ENCODE results near the gene GRHL1. TPM values are rescaled to one million over a fixed set of nuclear protein-coding genes. Genes with fewer than 3 reads are reported as not detected.
A peak's percentile ranks its signal among the peaks of the same experiment; 100 is the strongest.

Gene GRHL1
- total RNA-seq, 1 donor from 2014 or later = 1.5 TPM

DNA sequence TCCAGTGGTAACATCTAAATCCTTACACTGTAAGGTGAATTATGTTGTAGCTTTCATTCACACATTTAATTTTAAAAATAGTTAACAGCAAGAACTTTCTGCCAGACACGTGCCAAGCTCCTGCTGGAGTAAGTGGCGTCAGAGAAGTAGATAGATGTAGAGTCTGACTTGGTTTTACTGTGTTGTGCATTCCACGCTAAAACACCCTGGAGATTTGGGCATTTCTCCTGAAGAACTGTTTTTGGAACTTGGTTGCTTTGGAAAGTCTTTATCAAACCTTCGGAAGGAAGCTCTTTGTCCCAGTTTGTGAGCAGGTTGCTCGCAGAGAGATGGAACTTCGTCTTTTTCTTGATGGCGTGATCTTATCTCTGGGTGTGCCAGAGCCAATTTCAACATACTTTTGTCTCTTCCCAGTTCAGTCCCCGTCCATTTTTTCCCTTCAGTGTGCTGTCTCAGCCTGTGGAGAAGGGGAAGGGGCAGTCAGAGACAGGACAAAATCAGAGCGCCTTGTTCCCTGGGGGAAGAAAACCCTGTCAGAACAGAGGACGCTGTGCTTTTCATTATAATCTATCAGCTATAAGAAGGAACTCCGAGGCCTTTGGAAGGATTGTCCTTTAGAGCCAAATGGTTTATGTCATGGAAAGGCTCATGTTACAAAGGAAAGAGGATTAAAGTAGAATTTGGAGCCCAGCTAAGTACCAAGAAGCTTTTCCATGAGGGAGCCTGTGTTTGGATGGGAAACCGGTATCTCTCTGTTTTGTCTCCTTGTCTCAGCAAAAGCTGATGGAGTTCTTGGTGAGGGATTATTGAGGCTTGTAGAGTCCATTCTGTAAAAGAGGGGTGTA lies 18.9 kb downstream of the GRHL1 start:
- no peak for DNase-seq (ENCODE audit: low spot score)
- no peak for ATAC-seq
- intact Hi-C loops (cut with DNase I) = no loop called here

DNA sequence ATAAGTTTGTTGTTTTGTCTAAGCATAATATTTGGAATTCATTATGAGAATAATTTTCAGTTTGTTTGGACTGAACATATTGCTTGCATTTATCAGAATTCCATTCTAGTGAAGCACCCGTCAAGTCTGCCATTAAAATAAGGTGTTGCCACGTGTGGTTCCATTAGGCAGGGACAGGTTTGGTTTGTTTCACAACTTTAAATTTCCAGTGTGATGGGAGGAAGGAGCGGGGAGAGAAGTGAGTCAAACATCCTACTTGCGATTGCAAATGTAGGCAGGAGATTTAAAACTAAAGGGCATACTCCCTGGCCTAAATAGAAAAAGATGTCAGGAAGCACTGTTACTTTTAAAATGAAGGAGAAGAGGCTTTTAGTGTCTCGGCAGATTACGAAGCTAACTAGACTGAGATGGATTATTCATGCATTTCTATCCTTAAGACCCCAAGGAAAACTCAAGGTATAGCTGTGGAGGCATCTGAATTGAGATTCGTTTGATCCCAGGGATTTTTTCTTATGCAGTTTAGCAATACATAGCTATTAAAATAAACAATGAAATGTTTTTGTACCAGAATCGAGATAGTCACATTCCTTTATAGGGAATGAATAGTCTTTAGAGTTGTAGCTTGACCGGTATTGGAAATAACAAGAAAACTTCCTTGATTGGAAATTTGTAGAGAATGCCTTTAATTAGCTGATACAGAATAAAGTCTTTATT lies 19.8 kb downstream of the GRHL1 start:
- DNase-seq (ENCODE audit: low spot score) = no peak
- ATAC-seq = no peak
- intact Hi-C loops (cut with DNase I) = no loop called here

DNA sequence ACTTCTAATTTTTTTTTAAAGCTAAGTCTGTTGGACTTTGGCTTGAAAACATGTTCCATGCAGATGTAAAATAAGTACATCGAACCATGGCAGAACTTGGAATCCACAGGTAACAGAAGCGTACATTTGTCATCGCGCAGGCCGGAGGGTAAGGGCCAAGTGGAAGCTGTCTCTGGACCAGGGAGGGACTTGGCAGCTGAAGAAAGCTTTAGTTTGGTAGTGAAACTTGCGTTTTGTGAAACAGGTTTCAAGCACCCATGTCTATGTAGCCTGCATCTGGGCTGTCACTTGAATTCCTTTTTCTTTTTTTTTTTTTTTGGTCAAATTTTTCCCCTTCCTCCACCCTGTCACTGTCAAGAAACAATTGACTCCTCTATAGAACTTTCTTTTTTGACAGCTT lies 20.4 kb downstream of the GRHL1 start:
- no peak for DNase-seq (ENCODE audit: low spot score)
- intact Hi-C loops (cut with DNase I) = no loop called here
- ATAC-seq = no peak

DNA sequence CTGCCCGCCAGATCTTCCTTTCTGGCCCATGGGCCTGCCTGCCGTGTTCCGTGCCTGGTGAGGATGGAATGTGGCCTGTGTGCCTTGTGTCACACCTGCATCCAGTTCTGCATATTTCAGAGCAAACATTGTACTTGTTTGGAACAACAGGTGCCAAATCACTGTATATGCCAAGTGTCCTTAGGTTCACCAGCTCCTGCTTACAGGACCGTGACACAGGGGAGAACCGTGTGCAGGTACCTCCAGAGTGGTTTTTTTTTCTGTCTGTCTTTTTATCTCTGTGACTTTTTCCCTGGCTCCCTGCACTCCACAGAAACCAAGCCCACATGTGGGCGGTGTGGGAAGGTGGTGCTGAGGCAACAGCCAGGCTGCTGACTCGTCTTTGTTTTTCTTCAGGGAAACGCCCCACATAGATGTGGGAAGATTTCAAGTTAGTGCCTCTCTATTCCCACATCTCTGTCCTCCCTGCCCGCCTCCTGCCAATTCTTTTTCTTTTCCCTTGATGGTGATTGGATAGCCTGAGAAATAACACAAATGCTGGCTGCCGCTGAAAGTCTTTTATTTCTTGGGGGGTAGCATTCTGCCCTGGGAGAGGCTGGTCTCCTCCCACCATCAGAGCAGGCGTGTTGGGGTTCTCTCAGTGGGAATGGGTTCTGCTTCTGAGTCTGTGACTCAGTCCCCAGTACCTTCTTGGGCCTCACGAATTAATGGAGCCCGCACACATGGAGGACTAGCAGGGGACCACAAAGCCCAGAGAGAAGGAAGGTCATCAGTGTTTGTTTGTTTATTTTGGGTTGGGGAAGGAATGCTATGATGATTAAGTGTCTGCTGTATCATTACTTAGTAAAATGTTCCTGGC lies 21.4 kb downstream of the GRHL1 start:
- ATAC-seq = peak; percentile 90
- intact Hi-C loops (cut with DNase I) = no loop called here

DNA sequence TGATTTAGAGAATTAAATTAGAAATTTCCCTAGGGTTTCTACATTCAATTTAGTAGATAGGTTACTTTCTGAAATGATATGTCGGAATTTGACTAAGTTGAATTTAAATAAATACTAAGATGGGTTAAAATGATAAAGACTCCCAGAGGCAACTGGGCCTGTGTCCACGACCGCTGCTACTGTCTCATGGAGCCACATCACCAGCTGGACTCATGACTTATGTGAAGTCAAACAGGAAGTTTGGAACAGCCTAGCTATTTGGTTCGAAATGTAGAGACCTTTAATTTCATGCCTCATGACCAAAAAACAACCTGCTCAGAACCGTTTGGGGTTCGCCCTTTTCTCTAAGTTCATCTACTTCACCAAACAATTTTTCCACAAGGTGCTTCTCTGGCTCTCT lies 22.2 kb downstream of the GRHL1 start:
- DNase-seq (ENCODE audit: low spot score) (no peak), ATAC-seq (no peak)
- intact Hi-C loops (cut with DNase I) = no loop called here

More for the DNA sequence above, 21.4 kb downstream of the GRHL1 start:
- DNase-seq (ENCODE audit: low spot score) = no peak

DNA sequence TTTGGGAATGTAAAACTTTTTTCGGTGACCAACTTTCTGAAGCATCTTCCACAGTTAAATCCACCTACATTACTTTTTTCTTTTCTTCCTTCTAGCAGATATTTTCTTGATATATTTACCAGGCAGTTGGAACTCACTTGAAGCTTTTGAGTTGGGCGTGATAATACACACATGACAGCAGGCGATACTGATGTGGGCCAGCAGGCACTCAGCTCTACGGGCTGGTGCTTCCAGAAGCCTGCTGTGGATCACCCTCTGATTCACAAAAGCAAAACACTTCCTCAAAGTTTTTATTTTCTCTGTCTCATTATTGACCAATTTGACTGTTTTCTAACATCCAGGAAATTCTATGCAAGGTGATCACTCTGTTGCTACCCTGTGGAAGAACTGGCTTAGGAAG lies 22.9 kb downstream of the GRHL1 start:
- intact Hi-C loops (cut with DNase I) = no loop called here
- ATAC-seq = no peak
- DNase-seq (ENCODE audit: low spot score) = no peak

DNA sequence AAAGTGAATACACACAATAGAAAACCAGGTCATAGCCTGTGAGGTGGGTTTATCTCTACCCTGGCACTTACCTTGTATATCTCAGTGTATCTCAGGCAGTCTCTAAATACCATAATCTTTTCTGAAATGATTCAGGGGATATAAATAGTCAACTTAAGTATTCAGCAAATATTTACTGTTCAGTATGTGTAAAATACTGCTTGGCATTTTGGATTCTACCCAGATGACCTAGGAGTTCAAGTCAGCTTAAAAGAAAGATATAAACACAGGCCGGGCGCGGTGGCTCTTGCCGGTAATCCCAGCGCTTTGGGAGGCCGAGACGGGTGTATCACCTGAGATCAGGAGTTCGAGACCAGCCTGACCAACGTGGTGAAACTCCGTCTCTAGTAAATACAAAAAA lies 23.8 kb downstream of the GRHL1 start:
- ATAC-seq (no peak), DNase-seq (ENCODE audit: low spot score) (no peak)
- intact Hi-C loops (cut with DNase I) = no loop called here

DNA sequence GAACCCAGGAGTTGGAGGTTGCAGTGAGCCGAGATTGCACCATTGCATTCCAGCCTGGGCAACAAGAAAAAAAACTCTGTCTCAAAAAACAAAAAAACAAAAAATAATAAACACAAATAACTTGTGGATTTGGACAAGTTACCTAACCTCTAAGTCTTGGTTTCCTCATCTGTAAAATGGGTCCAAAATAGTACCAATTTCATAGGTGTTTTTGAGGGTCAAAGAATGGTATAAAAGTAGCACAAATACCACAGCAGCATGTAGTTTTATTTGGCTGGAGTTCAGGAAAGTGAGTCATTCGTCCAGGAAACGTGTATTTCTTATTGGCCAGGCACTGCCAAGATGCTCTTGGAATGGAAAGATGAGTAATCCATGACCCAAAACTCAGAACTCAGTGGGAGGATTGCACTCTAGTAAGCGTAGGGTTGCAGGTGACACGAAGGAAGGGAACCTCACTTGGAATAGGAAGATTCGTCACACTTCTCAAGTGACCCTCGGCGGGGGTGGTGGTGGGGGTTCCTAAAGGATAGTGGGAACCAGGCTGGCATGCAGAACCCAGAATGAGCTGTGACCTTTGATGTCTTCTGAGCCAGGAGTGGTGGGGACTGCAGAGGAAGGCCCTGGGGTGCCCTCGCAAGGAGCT lies 24.4 kb downstream of the GRHL1 start:
- intact Hi-C loops (cut with DNase I) = no loop called here
- DNase-seq (ENCODE audit: low spot score) (no peak), ATAC-seq (peak; percentile 57)

DNA sequence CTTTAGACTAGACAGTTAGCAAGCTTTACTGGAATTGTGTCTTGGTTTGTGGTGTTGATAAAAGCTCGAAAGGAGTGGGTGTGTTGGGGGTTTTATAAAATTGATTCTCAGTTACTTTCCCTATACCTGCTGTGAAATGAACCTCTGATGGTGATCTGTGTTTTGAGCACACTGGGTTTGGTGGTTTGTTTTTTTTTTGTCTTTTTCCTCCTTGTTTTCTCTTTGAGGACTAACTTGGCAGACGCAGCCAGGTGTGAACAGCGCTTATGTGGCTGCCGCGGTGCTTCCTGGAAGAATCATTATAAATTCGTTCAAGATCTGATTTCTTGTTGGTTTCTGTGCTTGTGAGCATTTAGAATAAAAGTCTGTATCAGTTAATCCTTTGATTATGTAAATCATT lies 28.5 kb downstream of the GRHL1 start:
- DNase-seq (ENCODE audit: low spot score) (no peak), ATAC-seq (no peak)
- intact Hi-C loops (cut with DNase I) = loop anchor here (10.0 kb wide), 1 partner anchor 75 kb away; no protein-coding TSS in a partner anchor

DNA sequence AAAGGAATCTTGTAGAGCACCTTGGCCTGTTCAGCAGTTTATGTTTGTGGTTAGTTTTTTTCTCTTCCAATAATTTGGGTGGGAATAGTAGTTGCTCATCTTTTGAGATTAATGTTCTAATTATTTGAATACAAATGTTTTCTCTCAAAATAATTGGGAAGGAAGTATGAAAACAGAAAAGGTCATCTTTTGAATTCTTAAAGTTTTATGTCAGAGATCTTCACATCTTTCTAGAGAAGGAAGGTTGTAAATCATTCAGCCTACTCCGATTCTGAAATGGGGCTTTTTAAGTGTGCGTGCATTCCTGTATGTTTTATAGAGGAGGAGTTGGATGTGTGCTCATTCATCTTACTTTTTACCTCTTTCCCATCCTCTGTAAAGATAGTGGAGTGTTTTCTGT lies 29.0 kb downstream of the GRHL1 start:
- no peak for DNase-seq (ENCODE audit: low spot score)
- intact Hi-C loops (cut with DNase I) = loop anchor here (10.0 kb wide), 1 partner anchor 74 kb away; no protein-coding TSS in a partner anchor
- no peak for ATAC-seq

DNA sequence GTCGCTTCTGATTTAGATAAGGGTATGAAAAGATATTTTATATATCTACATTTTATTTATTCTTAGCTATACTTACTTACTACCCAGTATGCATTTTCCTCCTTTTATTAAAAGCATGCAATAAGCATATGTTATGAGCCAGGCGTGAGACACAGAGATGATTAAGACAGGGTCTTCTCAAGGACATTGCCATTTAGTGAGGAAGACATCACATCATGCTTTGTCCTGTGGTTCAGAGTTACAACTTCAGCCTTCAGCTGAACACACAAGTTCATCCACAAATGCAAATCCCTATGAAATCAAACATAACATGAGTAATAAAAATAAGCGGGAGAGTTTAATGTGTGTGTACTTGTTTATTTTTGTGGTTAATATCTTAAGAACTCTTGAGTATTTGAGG lies 30.2 kb downstream of the GRHL1 start:
- no peak for ATAC-seq
- no peak for DNase-seq (ENCODE audit: low spot score)
- intact Hi-C loops (cut with DNase I) = loop anchor here (10.0 kb wide), 1 partner anchor 73 kb away; no protein-coding TSS in a partner anchor

DNA sequence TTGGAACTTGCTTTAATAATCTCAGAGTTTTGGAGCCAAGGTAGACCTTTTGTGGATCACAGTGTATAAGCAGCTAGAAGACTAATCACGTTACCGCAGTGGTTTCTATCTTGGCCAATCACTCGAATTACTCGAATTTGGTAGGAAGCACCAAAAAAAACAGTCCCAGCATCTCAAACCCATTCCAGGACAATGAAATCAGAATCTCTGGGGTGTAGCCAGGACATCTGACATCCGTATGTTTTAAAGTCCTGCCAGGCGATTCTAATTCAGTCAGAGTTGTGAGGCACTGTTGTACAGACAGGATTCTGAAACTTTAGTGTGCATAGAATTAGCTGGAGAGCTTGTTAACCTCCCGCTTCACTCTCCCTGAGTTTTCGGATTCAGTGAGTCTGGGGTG lies 30.8 kb downstream of the GRHL1 start:
- DNase-seq (ENCODE audit: low spot score) (no peak), ATAC-seq (peak; percentile 81)
- intact Hi-C loops (cut with DNase I) = loop anchor here (10.0 kb wide), 1 partner anchor 73 kb away; no protein-coding TSS in a partner anchor

DNA sequence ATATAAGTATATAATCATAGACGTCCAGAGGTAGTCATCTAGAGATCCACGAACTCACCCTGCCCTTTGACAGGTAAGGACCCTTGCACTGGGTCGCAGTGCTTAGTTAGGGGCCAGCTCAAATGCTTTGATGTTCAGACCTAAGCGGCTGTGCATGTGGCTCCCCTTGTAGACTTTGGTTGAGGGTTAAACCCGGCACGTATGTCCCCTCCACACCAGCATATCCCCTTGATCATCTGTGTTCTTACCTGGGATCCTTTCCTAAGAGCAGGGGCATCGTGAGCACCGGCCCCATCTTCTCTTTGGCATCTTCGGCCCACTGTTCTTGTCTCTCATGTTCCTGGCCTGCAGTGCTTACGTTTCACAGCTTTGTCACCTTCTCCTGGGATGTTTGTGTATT lies 31.4 kb downstream of the GRHL1 start:
- intact Hi-C loops (cut with DNase I) = loop anchor here (10.0 kb wide), 1 partner anchor 72 kb away; no protein-coding TSS in a partner anchor
- ATAC-seq = no peak
- no peak for DNase-seq (ENCODE audit: low spot score)

DNA sequence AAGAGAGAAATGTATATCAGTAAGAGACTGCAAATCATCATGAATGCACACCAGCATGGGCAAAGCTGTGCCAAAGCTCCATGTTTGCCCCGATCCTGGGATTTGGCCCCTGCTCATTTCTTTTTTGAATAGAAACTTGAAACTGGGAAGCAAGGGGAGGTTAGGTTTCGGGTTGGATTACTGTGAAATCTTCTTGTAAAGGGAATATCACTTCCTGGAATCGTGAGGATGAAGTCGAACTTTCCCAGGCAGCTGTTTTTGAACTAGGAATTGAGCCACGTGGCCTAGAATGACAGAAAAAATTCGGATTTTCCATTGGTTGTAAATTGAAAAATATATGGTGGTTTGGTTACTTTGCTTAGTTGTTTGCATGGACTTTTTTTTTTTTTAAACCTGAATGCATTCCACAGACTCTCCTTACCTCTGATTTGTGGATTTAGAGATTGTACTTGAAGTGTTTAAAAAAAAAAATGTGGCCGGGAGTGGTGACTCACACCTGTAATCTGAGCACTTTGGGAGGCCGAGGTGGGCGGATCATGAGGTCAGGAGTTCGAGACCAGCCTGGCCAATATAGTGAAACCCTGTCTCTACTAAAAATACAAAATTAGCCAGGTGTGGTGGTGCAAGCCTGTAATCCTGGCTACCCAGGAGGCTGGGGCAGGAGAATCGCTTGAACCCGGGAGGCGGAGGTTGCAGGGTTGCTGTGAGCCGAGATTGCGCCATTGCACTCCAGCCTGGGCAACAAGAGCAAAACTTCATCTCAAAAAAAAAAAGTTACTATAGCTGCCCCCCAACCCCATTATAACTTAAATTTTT lies 32.1 kb downstream of the GRHL1 start:
- intact Hi-C loops (cut with DNase I) = loop anchor here (10.0 kb wide), 1 partner anchor 71 kb away; no protein-coding TSS in a partner anchor
- DNase-seq (ENCODE audit: low spot score) (no peak), ATAC-seq (peak; percentile 54)

DNA sequence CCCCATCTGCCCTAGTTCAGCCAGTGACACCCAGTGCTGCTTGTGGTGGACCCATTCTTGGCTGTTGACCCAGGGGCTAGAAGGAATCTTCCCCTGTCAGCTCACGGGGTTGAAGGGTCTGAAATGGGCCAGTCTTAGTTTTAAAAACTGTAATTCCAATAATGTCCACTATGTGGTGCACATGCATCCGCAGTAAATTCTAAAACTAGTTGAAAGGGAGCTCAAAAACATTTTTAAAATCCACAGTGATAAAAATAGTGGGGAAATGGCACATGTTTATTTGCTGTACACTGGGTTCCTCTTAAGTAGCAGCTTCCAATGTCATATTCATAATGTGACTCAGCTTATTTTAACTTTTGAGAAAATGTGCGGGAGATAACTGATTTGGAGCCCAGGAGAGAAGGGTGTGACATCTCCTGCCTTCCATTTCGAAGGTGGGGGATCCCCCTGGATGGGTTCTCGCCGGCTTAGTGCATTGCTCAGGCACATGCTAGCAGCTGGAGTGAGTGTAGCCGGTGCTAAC lies 32.8 kb downstream of the GRHL1 start:
- DNase-seq (ENCODE audit: low spot score) (no peak), ATAC-seq (peak; percentile 62)
- intact Hi-C loops (cut with DNase I) = loop anchor here (10.0 kb wide), 1 partner anchor 71 kb away; no protein-coding TSS in a partner anchor

DNA sequence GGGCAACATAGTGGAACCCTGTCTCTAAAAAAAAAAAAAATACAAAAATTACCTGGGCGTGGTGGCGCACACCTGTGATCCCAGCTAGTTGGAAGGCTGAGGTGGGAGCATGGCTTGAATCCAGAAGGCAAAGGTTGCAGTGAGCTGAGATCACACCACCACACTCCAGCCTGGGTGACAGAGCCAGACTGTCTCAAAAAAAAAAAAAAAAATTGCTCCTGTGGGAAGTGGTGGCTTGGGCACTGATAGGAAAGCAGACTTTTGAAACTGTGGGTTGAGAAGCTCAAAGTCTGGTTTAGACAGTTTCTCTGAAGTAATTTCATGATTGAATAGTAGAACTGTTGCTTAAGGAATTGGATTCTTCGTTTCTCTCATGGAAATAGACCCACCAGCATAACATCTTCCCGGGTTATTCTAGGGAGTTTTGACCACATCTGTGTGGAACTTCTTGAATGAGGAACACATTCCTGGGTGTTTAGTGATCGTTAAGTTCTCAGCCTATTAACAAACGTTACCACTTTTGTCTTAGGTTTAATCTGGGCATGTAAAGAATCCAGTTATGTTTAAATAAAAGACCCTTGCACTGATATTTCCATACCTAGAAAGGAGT lies 33.5 kb downstream of the GRHL1 start:
- DNase-seq (ENCODE audit: low spot score) (no peak), ATAC-seq (no peak)
- intact Hi-C loops (cut with DNase I) = loop anchor here (10.0 kb wide), 1 partner anchor 70 kb away; no protein-coding TSS in a partner anchor
